HepG2 (cell line): Measurements from ENCODE around the gene TH. TPM values are rescaled to one million over a fixed set of nuclear protein-coding genes. Genes with fewer than 3 reads are reported as not detected.

Source experiments
- AGO1 ChIP-seq: fragments of 200-400 bp; formaldehyde crosslinking; IDR thresholded peaks from 2 replicates; pipeline ENCODE4 v1.6.1; 2017; ENCODE audit warnings: mild to moderate bottlenecking, low read depth, low read length, moderate library complexity; ENCODE audit not compliant: poor library complexity, severe bottlenecking
- EED ChIP-seq: sonication (generic); formaldehyde crosslinking; IDR thresholded peaks from 2 replicates; pipeline ENCODE4 v1.5.0; 2020; ENCODE audit warnings: mild to moderate bottlenecking, missing genetic modification reagents
- ELK4 ChIP-seq: sonication (generic); formaldehyde crosslinking; IDR thresholded peaks from 2 replicates; pipeline ENCODE4 v1.9.0; 2021; ENCODE audit warnings: missing genetic modification reagents, borderline replicate concordance
- JDP2 ChIP-seq: sonication (generic); formaldehyde crosslinking; IDR thresholded peaks from 2 replicates; pipeline ENCODE4 v1.8.1; 2022; ENCODE audit warnings: missing genetic modification reagents, borderline replicate concordance
- MBNL3 ChIP-seq: fragments of 250-450 bp; sonication (Bioruptor Pico); conservative IDR thresholded peaks from 2 replicates; pipeline ENCODE4 v1.8.0; 2022; ENCODE audit warnings: mild to moderate bottlenecking, inconsistent platforms
- MLX ChIP-seq: IDR thresholded peaks from 2 replicates; pipeline ENCODE4 v1.6.1; 2016
- MXI1 ChIP-seq: IDR thresholded peaks from 3 replicates; pipeline ENCODE4 v1.6.1; 2012; ENCODE audit warnings: low read depth, low read length, inconsistent platforms, borderline replicate concordance
- NAIF1 ChIP-seq: sonication (generic); formaldehyde crosslinking; IDR thresholded peaks from 2 replicates; pipeline ENCODE4 v1.5.0; 2020; ENCODE audit warnings: mild to moderate bottlenecking, missing genetic modification reagents, borderline replicate concordance
- NFATC3 ChIP-seq: sonication (generic); formaldehyde crosslinking; IDR thresholded peaks from 2 replicates; pipeline ENCODE4 v1.5.1; 2020; ENCODE audit warnings: mild to moderate bottlenecking, missing genetic modification reagents
- NFE2 ChIP-seq: sonication (generic); formaldehyde crosslinking; IDR thresholded peaks from 2 replicates; pipeline ENCODE4 v1.4.0; 2020; ENCODE audit warnings: missing genetic modification reagents
- NR1H2 ChIP-seq: sonication (generic); formaldehyde crosslinking; IDR thresholded peaks from 2 replicates; pipeline ENCODE4 v1.8.1; 2022; ENCODE audit warnings: low read depth, missing genetic modification reagents, borderline replicate concordance
- NR2F2 ChIP-seq: IDR thresholded peaks from 2 replicates; pipeline ENCODE4 v1.6.1; 2012; ENCODE audit warnings: low read depth, inconsistent platforms, borderline replicate concordance
- SRSF1 ChIP-seq: fragments of 200-400 bp; formaldehyde crosslinking; optimal IDR thresholded peaks from 2 replicates; pipeline ENCODE3; 2017; ENCODE audit warnings: mild to moderate bottlenecking, low read depth, low read length, moderate library complexity
- TRAFD1 ChIP-seq: sonication (generic); formaldehyde crosslinking; IDR thresholded peaks from 2 replicates; pipeline ENCODE4 v1.5.1; 2020; ENCODE audit warnings: missing genetic modification reagents, mild to moderate bottlenecking, borderline replicate concordance
- ZBTB38 ChIP-seq: sonication (generic); formaldehyde crosslinking; IDR thresholded peaks from 2 replicates; pipeline ENCODE4 v1.5.1; 2020; ENCODE audit warnings: mild to moderate bottlenecking, missing genetic modification reagents
- ZC3H13 ChIP-seq: sonication (generic); formaldehyde crosslinking; IDR thresholded peaks from 2 replicates; pipeline ENCODE4 v1.8.1; 2023; ENCODE audit warnings: mild to moderate bottlenecking, missing genetic modification reagents, moderate library complexity
- ZNF180 ChIP-seq: sonication (generic); formaldehyde crosslinking; IDR thresholded peaks from 2 replicates; pipeline ENCODE4 v1.4.0; 2020; ENCODE audit warnings: low read depth, missing genetic modification reagents, borderline replicate concordance
- ZNF326 ChIP-seq: sonication (generic); formaldehyde crosslinking; IDR thresholded peaks from 2 replicates; pipeline ENCODE4 v1.4.0; 2020; ENCODE audit warnings: missing genetic modification reagents, borderline replicate concordance
- ZNF354B ChIP-seq: sonication (generic); formaldehyde crosslinking; IDR thresholded peaks from 2 replicates; pipeline ENCODE4 v1.8.0; 2022; ENCODE audit warnings: mild to moderate bottlenecking, missing genetic modification reagents
- ZNF670 ChIP-seq: sonication (generic); formaldehyde crosslinking; IDR thresholded peaks from 2 replicates; pipeline ENCODE4 v1.8.0; 2022; ENCODE audit warnings: mild to moderate bottlenecking, missing genetic modification reagents, borderline replicate concordance
- ZNF709 ChIP-seq: sonication (generic); formaldehyde crosslinking; IDR thresholded peaks from 2 replicates; pipeline ENCODE4 v1.5.0; 2020; ENCODE audit warnings: mild to moderate bottlenecking, missing genetic modification reagents
- ZNF713 ChIP-seq: sonication (generic); formaldehyde crosslinking; IDR thresholded peaks from 2 replicates; pipeline ENCODE4 v1.4.0; 2020; ENCODE audit warnings: mild to moderate bottlenecking, missing genetic modification reagents
- ZNF781 ChIP-seq: sonication (generic); formaldehyde crosslinking; IDR thresholded peaks from 2 replicates; pipeline ENCODE4 v1.5.1; 2020; ENCODE audit warnings: borderline replicate concordance, mild to moderate bottlenecking, missing genetic modification reagents; ENCODE audit errors: not compliant biosample characterization
- ZSCAN5A ChIP-seq: sonication (generic); formaldehyde crosslinking; IDR thresholded peaks from 2 replicates; pipeline ENCODE4 v1.8.0; 2022; ENCODE audit warnings: mild to moderate bottlenecking, missing genetic modification reagents, borderline replicate concordance
- polyA plus RNA-seq, 8 experiments: library from polyadenylated mRNA; depleted of rRNA in 3 of 8; stranded (reverse) in 7 of 8; unstranded in 1 of 8; fragments of >200 nt; fragmentation: Illumina TruSeq in 4 of 8; extraction: Trizol in 4 of 8; gene quantifications; 2 replicates each; pipeline versions ENCODE4 v1.2.1 to v1.2.3, GENCODE V29; 2011 to 2016; ENCODE audit warnings: low read depth in 4 of 8, missing spikeins in 1 of 8, mixed read lengths in 1 of 8; ENCODE audit not compliant: insufficient read depth in 1 of 8
- total RNA-seq, 5 experiments: library from RNA; depleted of rRNA; stranded (reverse); fragments of >200 nt; fragmentation: Illumina TruSeq; extraction: Trizol; gene quantifications; 2 replicates each; pipeline ENCODE4 v1.2.3, GENCODE V29; 2016; ENCODE audit warnings: low read depth in 1 of 5

TH gene
- total and polyA plus RNA-seq, 2 of the 13 experiments (the other 11 are each of a cell fraction or from before 2014, with no cell fraction given): 0.36 TPM; not detected in 1

- TF ChIP-seq TRAFD1 (0 out of 2 replicates have a peak, but pooled peaks have one; percentile 66), ZSCAN5A (no peak), MXI1 (no peak), ELK4 (CRISPR knock-in tag) (no peak), ZNF709 (CRISPR knock-in tag) (peak; percentile 85; the same call in 1 of the 2 replicates), MLX (CRISPR knock-in tag) (no peak), ZC3H13 (CRISPR knock-in tag) (peak; percentile 76), EED (CRISPR knock-in tag) (no peak), NR1H2 (CRISPR knock-in tag) (0 out of 2 replicates have a peak, but pooled peaks have one; percentile 12), ZNF781 (CRISPR knock-in tag) (peak; percentile 76), ZNF354B (peak; percentile 42; the same call in 1 of the 2 replicates), NR2F2 (no peak), ZNF180 (CRISPR knock-in tag) (no peak), NFE2 (CRISPR knock-in tag) (no peak), NFATC3 (CRISPR knock-in tag) (no peak), ZBTB38 (CRISPR knock-in tag) (no peak; the same call in 1 of the 2 replicates), MBNL3 (CRISPR knock-in tag) (no peak), ZNF713 (CRISPR knock-in tag) (peak; percentile 76; the same call in 1 of the 2 replicates), ZNF670 (CRISPR knock-in tag) (peak; percentile 54; the same call in 1 of the 2 replicates), AGO1 (peak; percentile 98), SRSF1 (no peak), ZNF326 (CRISPR knock-in tag) (peak; percentile 80), NAIF1 (peak; percentile 74; the same call in 1 of the 2 replicates), JDP2 (peak; percentile 70; the same call in 1 of the 2 replicates)
These were observed 42.9 kb downstream of the TH start (continued) for GRCh38 chr11:2128511-2129307.
